ENCODE data around the gene C4orf36. TPM values are rescaled to one million over a fixed set of nuclear protein-coding genes. Genes with fewer than 3 reads are reported as not detected.

The C4orf36 gene
- total and polyA plus RNA-seq, 2 of the 4 experiments (the other 2 are of a cell fraction): 0.18 to 0.41 TPM

DNA sequence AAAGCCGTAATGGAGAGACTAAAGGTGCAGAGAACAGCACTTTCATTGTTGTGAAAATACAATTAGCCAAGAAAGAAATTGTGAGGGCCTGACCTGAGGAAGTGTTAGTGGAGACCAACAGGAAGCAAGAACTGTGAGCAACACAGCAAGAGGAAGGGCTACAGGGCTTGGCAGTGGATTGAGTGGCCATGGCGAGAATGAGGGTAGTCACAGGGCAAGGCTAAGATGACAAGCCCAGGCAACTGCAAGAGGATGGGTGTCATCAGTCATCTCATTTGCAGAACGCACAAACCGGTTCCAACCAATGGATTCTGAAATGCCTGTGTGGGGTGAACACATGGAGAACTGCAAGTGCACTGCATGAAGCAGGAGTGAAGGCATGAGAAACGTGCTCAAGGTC, 46.6 kb downstream of the C4orf36 start:
- Histone ChIP-seq H2BK5ac (ENCODE audit: low read depth, low read length, poor library complexity, severe bottlenecking) (no peak overlapping the region), H4K20me1 (ENCODE audit: insufficient read depth, low read length) (no peaks in the 10 kb centered on the region; the same call in 1 of the 2 replicates), H2BK120ac (ENCODE audit: low read depth, low read length) (no peak overlapping the region), H3K14ac (replicated peaks; ENCODE audit: low read depth, low read length) (no peak overlapping the region), H3K23ac (ENCODE audit: low read depth, low read length) (0 out of 2 replicates have a peak overlapping the region, but pooled peaks have one; percentile 37), H3K4me2 (ENCODE audit: low read depth, low read length) (no peak overlapping the region), H3K56ac (ENCODE audit: extremely low read depth, insufficient read depth, low read length) (no peak overlapping the region), H3K4me3 (ENCODE audit: insufficient read depth, low read depth, low read length) (no peak overlapping the region), H4K5ac (ENCODE audit: low read depth, low read length) (no peak overlapping the region), H2AFZ (replicated peaks; ENCODE audit: low read length, poor library complexity) (no peak overlapping the region), H3K36me3 (ENCODE audit: control insufficient read depth, insufficient read depth, low read length) (no peaks in the 10 kb centered on the region), H2AK9ac (replicated peaks; ENCODE audit: low read depth, low read length, poor library complexity) (no peak overlapping the region), H3K18ac (ENCODE audit: low read depth, low read length) (no peak overlapping the region), H2AK5ac (ENCODE audit: low read depth, low read length) (no peak overlapping the region), H3K79me1 (ENCODE audit: low read depth in 1 of 2, low read length in 2 of 2) (no peaks in the 10 kb centered on the region), H3K4me1 (ENCODE audit: control insufficient read depth, insufficient read depth, low read length) (peaks cover 3% of the 10 kb centered on the region; the same call in 1 of the 2 replicates), H4K8ac (ENCODE audit: low read depth in 2 of 2, low read length in 2 of 2) (no peak overlapping the region), H3K27me3 (ENCODE audit: control insufficient read depth, insufficient read depth, low read length) (no peaks in the 10 kb centered on the region), H3K9me3 (ENCODE audit: control insufficient read depth, insufficient read depth, low read length) (no peaks in the 10 kb centered on the region), H2BK20ac (ENCODE audit: low read depth, low read length) (no peak overlapping the region), H2BK15ac (ENCODE audit: low read depth, low read length) (no peak overlapping the region), H3K9ac (ENCODE audit: low read depth, low read length) (no peak overlapping the region), H3K4ac (ENCODE audit: low read depth, low read length) (no peak overlapping the region), H3K9me1 (ENCODE audit: insufficient read depth, low read length) (peaks cover 5% of the 10 kb centered on the region; the same call in 1 of the 2 replicates), H4K91ac (ENCODE audit: insufficient read depth, low read depth, low read length) (no peak overlapping the region), H3K27ac (ENCODE audit: insufficient read depth, low read length) (no peak overlapping the region)
- BruUV-seq (replicated peaks): no TSS peak
- dilution Hi-C loops (cut with HindIII; ENCODE audit: low sequenced_read_pairs, unreplicated experiment) (no loop called here), intact Hi-C loops (cut with micrococcal nuclease) (no loop called here), in situ Hi-C loops (cut with MboI; ENCODE audit: low sequenced_read_pairs) (no loop called here)
- POLR2A ChIA-PET (ENCODE audit: unreplicated experiment): no interaction called here
- CTCF ChIA-PET: interaction anchor here (0.6 to 0.7 kb wide), 2 partner anchors 10 to 140 kb away, joined by 3 to 4 read pairs; no protein-coding TSS in a partner anchor
- TF ChIP-seq MXI1 (IDR thresholded peaks at IDR 0.05; ENCODE audit: borderline replicate concordance, low read depth, low read length): no peak
- TF ChIP-seq BHLHE40 (IDR thresholded peaks at IDR 0.05; ENCODE audit: low read depth, low read length): no peak
- 100% methylated on average over 1 of the region's 5 CpGs; no CpG with 5 or more reads in 1 of the 2 experiments for WGBS, 2 experiments (ENCODE audit: extremely low coverage in 2 of 2, insufficient read length in 1 of 2)
- ATAC-seq (ENCODE audit: low read depth) (no peak), DNase-seq (no peak)

Measured in IMR-90 (cell line).